Measurements from ENCODE around the gene RAB27A.
"Not testable (repeated sequence)": the region's sequence is repeated elsewhere in the genome, so short reads cannot be mapped to it uniquely, and the experiment has no call there.

RAB27A gene

DNA sequence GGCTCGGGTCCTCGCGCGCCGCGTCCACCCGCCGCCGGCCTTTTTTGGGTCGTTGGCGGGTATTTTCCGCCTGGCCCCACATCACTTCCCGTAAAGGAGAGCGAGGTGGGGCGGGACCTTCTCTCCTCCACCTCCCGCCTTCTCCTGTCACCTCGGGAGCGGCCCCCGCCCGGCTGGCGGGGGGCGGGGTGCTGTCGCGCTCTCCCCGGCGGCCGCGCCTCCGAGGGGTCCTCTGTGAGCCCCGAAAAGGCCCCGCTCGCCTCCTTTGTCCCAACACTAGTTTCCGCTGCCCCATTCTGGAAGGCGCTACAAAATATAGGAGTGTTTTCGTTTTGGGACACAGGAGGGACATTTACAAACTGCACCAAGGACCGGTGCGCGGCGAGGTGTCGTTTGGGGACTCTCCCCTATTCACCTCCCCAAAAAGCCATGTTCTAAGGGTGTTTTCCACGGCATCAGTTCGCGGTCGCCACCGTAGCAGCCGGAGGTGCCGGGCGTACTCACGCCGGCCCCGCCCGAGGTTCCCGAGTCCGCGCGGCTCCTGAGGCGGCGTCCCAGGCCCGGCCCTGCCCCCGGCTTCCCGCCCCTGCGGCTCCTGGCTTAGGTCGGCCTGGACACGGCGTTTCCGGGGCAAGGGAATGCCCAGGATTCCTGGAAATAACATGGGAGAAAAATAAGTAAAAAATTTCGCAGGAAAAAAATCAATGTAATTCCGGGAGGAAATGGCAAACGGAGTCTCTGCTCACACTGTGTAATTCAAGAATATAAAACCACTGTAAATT, at the start of gene RAB27A:
Gene RAB27A (minus strand): TSS at position 68 of the 782 bp plus-strand sequence. CDS start 54,879 bp downstream, outside the sequence.
- FAIRE-seq: no peak

DNA sequence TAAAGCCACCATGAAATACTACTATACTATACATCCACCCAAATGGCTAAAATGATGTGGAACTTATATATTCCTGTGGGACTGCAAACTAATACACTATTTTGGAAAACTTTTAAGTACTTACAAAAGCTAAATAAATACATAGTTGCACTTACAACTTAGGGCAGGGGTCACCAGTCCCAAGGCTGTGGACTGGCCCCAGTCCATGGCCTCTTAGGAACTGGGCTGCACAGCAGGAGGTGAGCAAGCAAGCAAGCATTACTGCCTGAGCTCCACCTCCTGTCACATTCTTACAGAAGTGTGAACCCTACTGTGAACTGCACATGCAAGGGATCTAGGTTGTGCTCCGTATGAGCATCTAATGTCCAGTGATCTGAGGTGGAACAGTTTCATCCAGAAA, 47.5 kb upstream of the RAB27A start:
- FAIRE-seq: no peak

More for the DNA sequence above, at the start of gene RAB27A:
- peak; percentile 66 for DNase-seq (ENCODE audit: insufficient read length, low spot score)

DNA sequence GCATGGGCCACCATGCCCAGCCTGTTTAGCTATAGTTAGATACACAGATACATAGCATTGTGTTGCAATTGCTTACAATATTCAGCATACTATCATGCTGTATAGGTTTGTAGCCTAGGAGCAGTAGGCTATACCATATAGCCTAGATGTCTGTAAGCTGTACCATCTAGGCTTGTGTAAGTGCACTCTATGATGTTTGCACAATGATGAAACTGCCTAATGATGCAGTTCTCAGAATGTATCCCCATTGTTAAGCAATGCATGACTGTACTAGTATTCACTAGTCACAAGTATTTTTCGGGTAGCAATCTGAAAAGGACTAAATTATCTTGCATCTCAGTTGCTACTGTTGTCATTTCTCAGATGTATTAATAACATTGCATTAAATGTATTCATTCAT, 45.4 kb upstream of the RAB27A start:
- DNase-seq (ENCODE audit: insufficient read length, low spot score) (no peak), FAIRE-seq (peak; percentile 81)

More for the DNA sequence above, 47.5 kb upstream of the RAB27A start:
- DNase-seq (ENCODE audit: insufficient read length, low spot score): no peak

DNA sequence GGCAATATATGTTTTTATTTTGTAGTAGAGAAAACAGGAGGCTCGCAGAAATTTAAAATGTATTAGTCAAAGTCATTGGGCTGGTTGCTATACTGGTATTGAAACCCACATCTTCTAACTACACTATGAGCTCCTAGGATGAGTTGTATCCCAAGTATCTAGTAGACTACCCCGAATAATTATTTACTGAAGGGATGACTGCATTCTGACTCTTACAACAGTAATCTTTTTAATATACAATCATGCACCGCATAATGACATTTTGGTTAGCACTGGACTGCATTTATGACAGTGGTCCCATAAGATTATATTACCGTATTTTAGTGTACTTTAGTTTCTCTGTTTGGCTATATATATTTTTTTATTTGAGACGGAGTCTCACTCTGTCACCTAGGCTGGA, 44.8 kb upstream of the RAB27A start:
- FAIRE-seq (no peak), DNase-seq (ENCODE audit: insufficient read length, low spot score) (no peak)

DNA sequence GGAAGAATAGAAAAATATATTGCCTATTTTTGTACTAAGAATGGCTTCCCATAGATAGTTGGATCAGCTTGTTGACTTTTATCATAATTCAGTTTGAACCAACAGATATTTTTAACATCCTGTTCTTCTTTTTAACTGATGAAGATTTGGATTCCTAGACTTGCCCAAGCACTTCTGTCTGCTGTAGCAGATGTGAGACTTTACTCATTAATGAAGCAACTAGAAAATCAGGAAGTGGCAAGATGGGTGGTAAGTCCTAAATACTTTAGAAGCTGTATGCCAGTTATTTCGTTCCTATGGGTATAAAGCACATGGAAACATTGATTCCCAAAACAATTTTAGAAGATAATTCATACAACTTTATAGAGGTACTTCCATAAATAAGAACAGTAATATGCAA, 37.8 kb upstream of the RAB27A start:
- FAIRE-seq: no peak
- no peak for DNase-seq (ENCODE audit: insufficient read length, low spot score)

DNA sequence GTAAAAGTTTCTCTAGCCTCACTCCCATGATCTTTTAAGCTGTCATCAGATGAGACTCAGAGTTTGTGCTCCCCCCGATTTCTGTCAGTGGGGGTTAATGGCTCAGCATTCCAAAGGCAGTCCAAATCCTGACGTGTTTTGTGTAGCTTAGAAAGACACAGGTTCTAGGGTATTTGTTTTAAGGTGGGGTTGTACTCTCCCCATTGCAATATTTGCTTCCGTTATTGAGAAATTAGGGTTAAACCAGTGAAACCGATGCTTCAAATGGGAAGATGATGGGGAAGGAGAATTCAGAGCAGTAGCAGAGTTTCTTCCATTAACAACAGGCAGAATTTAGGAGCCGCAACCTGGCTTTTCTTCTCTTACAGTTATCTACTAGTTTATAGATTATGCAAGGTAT, 32.9 kb upstream of the RAB27A start:
- DNase-seq (ENCODE audit: insufficient read length, low spot score) (no peak), FAIRE-seq (no peak)

DNA sequence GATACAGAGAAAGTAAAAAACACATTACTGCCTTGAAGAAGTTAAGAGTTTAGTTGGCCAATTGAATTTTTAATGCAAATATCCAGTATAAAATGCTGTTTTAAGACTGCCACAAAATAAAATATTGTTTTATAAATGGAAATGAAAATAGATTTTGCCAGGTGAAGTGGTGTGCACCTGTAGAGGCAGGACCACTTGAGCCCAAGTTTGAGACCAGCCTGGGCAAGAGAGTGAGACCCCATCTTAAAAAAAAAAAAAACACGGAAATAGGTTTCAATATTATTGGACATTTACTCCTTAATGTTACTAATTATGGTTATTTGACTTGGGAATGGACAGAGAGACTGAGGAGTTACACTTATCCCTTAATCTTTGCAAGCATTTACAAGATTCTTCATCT, 31.4 kb upstream of the RAB27A start:
- no peak for DNase-seq (ENCODE audit: insufficient read length, low spot score)
- no peak for FAIRE-seq

DNA sequence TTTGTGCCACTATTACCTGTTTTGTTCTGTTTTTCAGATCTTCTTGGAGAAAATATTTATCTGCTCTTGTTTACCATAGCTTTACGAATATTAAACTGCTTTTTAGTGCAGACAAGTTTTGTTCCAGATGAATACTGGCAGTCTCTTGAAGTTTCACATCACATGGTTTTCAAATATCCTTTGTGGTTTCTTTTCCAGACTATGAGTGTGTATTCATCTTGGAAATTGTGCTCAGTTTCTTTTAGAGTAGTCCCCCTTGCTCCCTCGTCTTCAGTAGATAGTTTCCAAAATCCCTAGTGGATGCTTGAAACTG, 30.6 kb upstream of the RAB27A start:
- FAIRE-seq (no peak), DNase-seq (ENCODE audit: insufficient read length, low spot score) (no peak)

DNA sequence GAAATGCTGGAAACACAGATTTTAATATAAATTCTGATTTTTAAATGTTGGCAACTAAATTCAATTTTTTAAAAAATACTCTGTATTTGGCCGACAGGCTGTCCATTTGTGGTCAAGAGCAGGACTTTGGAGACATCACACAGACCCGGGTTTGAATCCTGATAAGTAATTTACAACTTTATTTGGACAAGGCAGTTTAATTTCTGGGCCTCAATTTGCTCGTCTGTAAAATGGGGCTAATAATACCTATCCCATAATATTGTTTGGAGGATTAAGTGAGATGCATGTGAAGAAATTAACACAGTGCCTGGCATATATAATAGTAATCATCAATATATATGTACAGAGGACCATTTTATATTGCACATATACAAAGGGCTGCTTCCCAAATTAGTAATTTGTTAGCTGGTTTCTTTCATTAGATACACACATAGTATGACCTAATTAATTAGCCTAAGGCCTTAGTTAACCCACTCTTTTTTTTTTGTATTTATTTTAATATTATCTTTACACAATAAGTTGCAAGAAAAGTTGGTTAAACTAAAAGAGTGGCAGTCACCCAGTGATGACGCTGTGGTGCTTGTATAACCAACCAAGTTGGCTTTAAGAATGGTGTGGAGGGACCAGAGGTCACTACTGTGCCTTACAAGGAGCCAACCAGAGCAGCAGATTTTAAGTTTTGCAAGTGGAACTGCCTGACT, 30.1 kb upstream of the RAB27A start:
- FAIRE-seq: no peak
- DNase-seq (ENCODE audit: insufficient read length, low spot score): no peak

DNA sequence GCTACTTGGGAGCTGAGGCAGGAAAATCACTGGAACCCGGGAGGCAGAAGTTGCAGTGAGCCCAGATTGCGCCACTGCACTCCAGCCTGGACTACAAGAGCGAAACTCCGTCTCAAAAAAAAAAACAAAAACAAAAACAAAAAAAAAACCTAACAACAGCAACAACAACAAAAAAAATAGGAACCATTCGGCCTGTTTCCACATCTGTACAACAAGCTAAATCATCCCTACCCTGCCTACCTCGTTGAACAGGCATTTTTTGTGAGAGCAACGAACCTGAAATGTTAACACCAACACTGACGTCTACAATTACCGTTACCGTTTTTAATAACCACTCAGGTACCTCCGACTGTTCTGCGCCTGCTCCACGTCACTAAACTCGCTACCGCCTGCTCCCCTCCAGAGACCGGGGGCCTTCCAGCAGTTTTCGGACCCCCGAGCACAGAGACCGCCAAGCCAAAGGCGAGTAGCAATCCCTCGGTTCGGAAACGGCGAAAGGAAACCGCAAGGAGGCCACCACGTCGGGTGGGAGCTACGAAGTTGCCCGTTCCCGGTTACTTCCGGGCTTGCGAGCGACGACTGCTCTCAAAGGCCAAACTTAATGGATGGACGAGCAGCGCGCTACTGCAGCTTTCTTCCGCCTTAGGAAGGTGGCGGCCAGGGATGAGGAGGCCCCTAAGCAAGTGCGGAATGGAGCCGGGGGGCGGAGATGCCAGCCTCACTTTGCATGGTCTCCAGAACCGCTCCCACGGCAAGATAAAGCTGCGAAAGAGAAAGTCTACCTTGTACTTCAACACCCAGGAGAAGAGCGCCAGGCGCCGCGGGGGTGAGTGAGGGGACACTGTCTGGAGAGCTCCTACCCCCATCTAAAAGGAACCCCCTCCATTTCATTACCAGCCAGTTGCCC, 29.2 kb upstream of the RAB27A start, which contains the start of the genes PIGB and PIGBOS1:
Gene PIGB (plus strand): TSS at position 635 of the 907 bp plus-strand sequence. CDS start 29 bp downstream, at position 664.
Gene PIGBOS1 (minus strand): TSS at position 536 of the 907 bp plus-strand sequence. CDS start 1,331 bp downstream, outside the sequence.
- DNase-seq (ENCODE audit: insufficient read length, low spot score): peak; percentile 75
- peak; percentile 28 for FAIRE-seq

DNA sequence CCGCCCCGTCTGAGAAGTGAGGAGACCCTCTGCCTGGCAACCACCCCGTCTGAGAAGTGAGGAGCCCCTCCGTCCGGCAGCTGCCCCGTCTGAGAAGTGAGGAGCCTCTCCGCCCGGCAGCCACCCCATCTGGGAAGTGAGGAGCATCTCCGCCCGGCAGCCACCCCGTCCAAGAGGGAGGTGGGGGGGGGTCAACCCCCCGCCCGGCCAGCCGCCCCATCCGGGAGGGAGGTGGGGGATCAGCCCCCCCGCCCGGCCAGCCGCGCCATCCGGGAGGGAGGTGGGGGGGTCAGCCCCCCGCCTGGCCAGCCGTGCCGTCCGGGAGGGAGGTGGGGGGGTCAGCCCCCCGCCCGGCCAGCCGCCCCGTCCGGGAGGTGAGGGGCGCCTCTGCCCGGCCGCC, 13.2 kb upstream of the RAB27A start:
- DNase-seq (ENCODE audit: insufficient read length, low spot score); FAIRE-seq: not testable (repeated sequence)

DNA sequence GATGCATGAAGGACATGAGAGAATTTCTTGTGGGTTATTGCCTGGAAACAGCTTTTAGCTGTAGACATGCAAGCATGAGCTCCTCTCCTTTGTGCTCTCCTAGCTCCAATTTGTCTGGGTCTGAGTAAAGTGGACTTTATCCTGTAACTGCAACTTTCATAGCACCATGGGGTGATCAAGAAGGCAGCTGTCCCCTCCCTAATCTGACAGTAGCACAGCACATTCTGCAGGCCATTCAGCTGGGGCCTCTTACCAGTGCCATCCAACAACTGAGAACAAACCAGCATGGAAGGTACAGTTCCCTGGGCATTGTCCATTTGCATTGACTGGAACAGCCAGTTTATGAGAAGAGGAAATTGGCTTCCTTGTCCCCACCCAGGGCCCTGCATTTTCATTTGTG, 7.7 kb upstream of the RAB27A start:
- FAIRE-seq (no peak), DNase-seq (ENCODE audit: insufficient read length, low spot score) (no peak)

DNA sequence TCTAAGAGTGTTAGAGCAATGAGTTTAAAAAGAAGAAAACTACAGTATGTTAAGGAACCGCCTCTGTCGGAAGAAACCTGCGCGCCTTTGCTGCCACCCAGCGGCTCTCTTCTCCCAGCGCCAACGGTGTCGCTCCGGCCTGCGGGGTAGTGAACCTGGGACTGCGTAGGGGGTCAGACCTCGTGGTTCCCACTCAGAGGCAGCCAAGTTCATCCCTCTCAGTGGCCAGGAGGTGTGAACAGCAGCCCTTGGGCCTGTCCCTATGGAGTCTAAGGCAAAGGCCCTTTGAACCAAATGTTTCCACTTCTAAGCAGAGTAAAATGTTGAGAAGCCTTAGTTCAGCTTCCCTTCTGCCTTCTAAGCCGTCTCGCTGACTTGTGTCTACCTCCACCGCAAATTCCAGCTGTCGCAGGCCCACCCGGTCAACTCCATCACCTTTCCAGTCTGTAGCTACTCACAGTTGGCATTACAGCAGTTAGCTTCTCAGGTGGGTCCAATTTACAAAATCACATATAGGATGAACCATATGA, 980 bp upstream of the RAB27A start:
- DNase-seq (ENCODE audit: insufficient read length, low spot score) (peak; percentile 71), FAIRE-seq (no peak)

DNA sequence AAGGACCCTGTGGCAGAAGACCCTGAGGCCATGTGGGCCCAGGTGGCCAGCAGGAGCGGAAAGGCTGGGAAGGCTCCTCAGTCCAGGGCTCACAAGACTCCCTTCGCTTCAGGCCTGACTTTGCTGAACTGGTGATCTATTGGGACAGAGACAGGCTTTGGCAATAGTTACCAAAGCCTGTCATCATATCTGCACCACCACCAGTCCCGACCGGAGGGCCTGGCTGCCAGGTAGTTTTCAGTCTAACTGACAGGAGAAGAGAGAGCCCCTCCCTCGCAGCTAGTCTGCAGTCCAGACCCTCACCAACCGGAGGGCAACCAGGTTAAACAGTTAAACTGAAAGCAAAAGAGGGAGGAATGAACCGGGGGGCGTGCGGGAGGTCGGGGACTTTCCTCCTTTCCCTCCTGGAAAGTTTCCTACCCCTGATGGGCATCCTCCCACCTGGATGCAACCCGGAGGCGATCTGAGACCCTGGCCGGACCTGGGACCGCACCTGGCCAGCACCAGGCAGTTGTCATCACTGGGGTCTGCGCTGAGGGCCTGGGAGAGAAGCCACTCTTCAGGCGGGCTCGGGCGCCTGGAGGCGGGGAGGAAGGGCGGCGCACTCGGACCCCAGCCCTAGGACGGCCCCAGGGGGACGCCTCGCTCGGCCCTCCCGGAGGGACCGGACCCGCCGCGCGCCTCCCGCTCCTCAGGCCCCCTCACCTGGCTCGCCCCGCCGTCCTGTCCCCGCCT, 435 bp downstream of the RAB27A start:
- DNase-seq (ENCODE audit: insufficient read length, low spot score) (no peak), FAIRE-seq (no peak)

DNA sequence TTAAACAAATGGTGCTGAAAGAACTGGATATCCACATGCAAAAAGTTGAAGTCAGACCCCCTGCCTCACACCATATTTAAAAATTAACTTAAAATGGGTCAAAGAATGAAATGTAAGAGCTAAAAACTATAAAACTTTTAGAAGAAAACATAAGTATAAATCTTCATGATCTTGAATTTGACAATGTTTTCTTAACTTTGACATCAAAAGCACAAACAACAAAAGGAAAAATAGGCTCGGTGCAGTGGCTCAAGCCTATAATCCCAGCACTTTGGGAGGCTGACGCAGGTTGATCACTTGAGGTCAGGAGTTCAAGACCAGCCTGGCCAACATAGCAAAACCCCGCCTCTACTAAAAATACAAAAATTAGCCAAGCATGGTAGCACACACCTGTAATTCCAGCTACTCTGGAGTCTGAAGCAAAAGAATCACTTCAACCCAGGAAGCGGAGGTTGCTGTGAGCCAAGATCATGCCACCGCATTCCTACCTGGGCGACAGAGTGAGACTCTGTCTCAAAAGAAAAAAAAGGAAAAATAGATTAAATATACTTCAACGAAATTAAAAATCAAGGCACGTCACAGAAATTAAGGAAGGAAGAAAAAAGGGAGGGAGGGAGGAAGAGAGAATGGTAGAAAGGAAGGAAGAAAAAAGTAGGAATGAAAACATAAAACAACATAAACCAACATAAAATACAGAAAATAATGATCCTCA, 1.5 kb downstream of the RAB27A start:
- FAIRE-seq: no peak

DNA sequence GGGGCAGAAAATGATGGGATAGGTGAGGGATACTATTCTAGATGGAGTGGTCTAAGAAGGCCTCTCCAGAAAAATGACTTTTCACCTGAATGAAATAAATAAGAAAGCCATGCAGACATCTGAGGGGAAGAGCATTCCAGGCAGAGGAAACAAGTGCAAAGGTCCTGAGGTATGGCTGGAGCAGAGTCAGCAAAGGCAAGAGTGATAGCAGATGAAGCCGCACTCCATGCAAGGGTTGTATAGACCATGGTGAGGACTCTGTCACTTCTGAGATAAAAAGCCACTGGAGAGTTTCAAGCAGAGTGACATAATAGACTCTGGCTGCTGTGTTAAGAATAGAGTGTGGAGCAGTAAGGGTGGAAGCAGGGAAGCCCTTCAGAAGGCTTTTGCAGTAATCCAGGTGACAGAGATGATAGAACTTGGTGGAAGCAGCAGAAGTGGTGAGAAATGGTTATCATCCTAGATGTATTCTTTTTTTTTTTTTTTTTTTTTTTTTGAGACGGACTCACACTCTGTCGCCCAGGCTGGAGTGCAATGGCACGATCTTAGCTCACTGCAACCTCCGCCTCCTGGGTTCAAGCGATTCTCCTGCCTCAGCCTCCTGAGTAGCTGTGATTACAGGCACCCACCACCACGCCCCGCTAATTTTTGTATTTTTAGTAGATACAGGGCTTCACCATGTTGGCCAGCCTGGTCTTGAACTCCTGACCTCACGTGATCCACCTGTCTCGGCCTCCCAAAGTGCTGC, 3.0 kb downstream of the RAB27A start:
- FAIRE-seq; DNase-seq (ENCODE audit: insufficient read length, low spot score): not testable (repeated sequence)

More for the DNA sequence above, 1.5 kb downstream of the RAB27A start:
- no peak for DNase-seq (ENCODE audit: insufficient read length, low spot score)

DNA sequence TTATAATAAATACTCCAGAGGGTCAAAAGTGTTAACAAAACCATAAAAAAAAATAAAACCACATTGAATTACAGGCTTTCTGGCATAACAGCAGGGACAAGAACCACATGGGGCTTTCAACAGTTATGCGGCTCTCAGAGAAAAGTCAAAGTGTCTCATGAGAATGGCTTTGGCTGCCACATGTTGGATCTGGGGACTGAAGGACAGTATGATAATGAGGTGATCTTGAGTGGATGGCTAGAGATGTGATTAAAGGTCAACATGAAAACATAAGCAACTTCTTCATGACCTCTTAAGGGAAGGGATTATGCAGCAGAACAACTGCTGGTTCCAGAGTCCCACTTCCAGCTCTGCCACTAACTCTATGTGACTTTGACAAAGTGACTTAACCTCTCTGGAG, 5.2 kb downstream of the RAB27A start:
- FAIRE-seq: no peak
- no peak for DNase-seq (ENCODE audit: insufficient read length, low spot score)

DNA sequence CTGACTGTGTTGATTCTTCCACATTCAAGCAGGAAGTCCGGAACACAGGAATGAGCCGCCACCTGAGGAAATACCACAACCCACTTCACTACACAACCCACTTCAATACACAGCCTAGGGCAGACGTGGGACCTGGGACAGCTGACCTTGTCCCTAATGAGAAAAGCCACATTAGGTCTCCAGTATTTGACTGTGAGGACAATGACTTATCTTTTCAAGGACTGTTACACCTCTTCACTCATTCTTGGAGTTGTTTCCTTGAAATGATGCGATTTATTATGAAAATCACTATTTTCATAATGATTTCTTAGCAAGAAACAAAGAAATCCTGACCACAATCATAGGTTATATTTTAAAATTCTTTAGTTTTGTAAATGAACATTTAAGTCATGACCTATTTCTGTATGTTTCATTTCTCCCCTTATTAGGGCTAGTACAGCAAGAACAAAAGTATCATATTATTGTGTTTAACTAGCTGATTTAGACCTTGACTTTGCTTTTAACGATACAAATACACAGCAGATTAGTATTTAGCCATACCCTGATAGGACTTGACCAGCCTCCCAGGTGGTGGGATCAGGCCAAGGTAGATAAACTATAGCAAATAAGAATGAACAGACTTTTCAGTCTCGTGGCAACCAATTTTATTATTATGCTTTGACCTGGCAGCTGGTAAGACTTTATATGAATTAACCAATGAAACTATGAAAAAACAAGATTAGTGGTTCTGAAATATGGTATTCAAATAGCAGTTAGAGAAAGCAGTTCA, 6.0 kb downstream of the RAB27A start:
- DNase-seq (ENCODE audit: insufficient read length, low spot score) (no peak), FAIRE-seq (no peak)

All from HTR-8/SVneo (cell line).